GM12878 (cell line): ENCODE results near the gene XPC. TPM values are rescaled to one million over a fixed set of nuclear protein-coding genes. Genes with fewer than 3 reads are reported as not detected.

Experiments
- ATAC-seq: fragments of 200-7000 bp; cut with Tn5 transposase; 3 replicates; pipeline ENCODE4 v1.9.1; 2020; ENCODE audit warnings: mild to moderate bottlenecking, moderate library complexity
- BruUV-seq: library from RNA; stranded (reverse); fragments of 400-500 nt; replicated peaks from 2 replicates; lab custom pipeline; 2021; lab: Mats Ljungman, UMichigan
- CTCF ChIA-PET: fragments of 300-600 bp; sonication (Branson Sonifier 250); formaldehyde crosslinking; extraction: SDS; loops from one replicate; lab custom pipeline; 2021; ENCODE audit warnings: inconsistent platforms; lab: Yijun Ruan, JAX
- POLR2A ChIA-PET: fragments of 350-600 bp; formaldehyde crosslinking; extraction: SDS; loops from one replicate; lab custom pipeline; 2021; ENCODE audit warnings: inconsistent platforms; lab: Charles Lee
- RAD21 ChIA-PET: fragments of 300-600 bp; sonication (Branson Sonifier 250); formaldehyde crosslinking; loops from one replicate; lab custom pipeline; 2023; ENCODE audit warnings: antibody characterized with exemption; ENCODE audit not compliant: unreplicated experiment; lab: Charles Lee
- SMC1A ChIA-PET: fragments of 300-600 bp; sonication (Branson Sonifier 250); formaldehyde crosslinking; loops from one replicate; lab custom pipeline; 2023; ENCODE audit not compliant: unreplicated experiment, uncharacterized antibody; lab: Charles Lee
- DNase-seq: peaks from one replicate; pipeline ENCODE4 v3.0.0-alpha.2; 2011; ENCODE audit warnings: low read depth, low spot score
- FAIRE-seq: peaks from 3 replicates; lab custom pipeline; 2011; peaks lifted over from hg19 to GRCh38; lab: Jason Lieb, UNC
- H2AFZ ChIP-seq: 2 replicates; pipeline ENCODE4 v1.6.0; 2011; ENCODE audit warnings: low read depth, low read length, control low read depth; ENCODE audit not compliant: control insufficient read depth
- H3K27ac ChIP-seq: 2 replicates; pipeline ENCODE4 v1.5.1; 2011; ENCODE audit warnings: control low read depth; ENCODE audit not compliant: control insufficient read depth, insufficient read depth
- H3K27me3 ChIP-seq, 2 experiments: replicated peaks in 1 of 2; 2 replicates each; pipeline versions ENCODE4 v1.6.0 to v1.6.1; 2011; ENCODE audit warnings: low read length in 1 of 2; ENCODE audit not compliant: control insufficient read depth in 2 of 2, insufficient read depth in 2 of 2
- H3K36me3 ChIP-seq, 2 experiments: 2 replicates each; pipeline ENCODE4 v1.5.1; 2011; ENCODE audit warnings: low read length in 1 of 2; ENCODE audit not compliant: control insufficient read depth in 2 of 2, insufficient read depth in 2 of 2
- H3K4me1 ChIP-seq: 2 replicates; pipeline ENCODE4 v1.6.1; 2011; ENCODE audit warnings: mild to moderate bottlenecking, low read length, moderate library complexity, mixed read lengths; ENCODE audit not compliant: control insufficient read depth, insufficient read depth
- H3K4me2 ChIP-seq: 2 replicates; pipeline ENCODE4 v1.6.0; 2011; ENCODE audit warnings: control low read depth; ENCODE audit not compliant: control insufficient read depth, insufficient read depth
- H3K4me3 ChIP-seq: fragments of 200-600 bp; sonication (generic); 2 replicates; pipeline ENCODE4 v1.5.1; 2016
- H3K79me2 ChIP-seq: 2 replicates; pipeline ENCODE4 v1.6.0; 2011; ENCODE audit warnings: low read length; ENCODE audit not compliant: control insufficient read depth, insufficient read depth
- H3K9ac ChIP-seq: 2 replicates; pipeline ENCODE4 v1.8.0; 2011; ENCODE audit warnings: low read length, control low read depth, mixed read lengths; ENCODE audit not compliant: control insufficient read depth, insufficient read depth
- H3K9me3 ChIP-seq: replicated peaks from 3 replicates; pipeline ENCODE4 v1.5.1; 2011; ENCODE audit warnings: mild to moderate bottlenecking, low read length; ENCODE audit not compliant: control insufficient read depth, insufficient read depth
- H4K20me1 ChIP-seq: 2 replicates; pipeline ENCODE4 v1.6.0; 2011; ENCODE audit not compliant: control insufficient read depth, insufficient read depth
- ATF7 ChIP-seq: fragments of 450-650 bp; IDR thresholded peaks from 2 replicates; pipeline ENCODE4 v1.6.1; 2016; ENCODE audit warnings: low read depth, mild to moderate bottlenecking
- CEBPZ ChIP-seq: fragments of 150-350 bp; IDR thresholded peaks from 2 replicates; pipeline ENCODE4 v1.6.1; 2016; ENCODE audit warnings: low read depth, low read length
- EED ChIP-seq: sonication (generic); IDR thresholded peaks from 2 replicates; pipeline ENCODE4 v1.6.1; 2016; ENCODE audit warnings: antibody characterized with exemption, low read depth
- ESRRA ChIP-seq: IDR thresholded peaks from 2 replicates; pipeline ENCODE4 v1.6.1; 2012; ENCODE audit warnings: mild to moderate bottlenecking, low read length, improper control_type of control experiment
- MTA2 ChIP-seq: fragments of 450-650 bp; IDR thresholded peaks from 2 replicates; pipeline ENCODE4 v1.6.1; 2016; ENCODE audit warnings: low read depth, mild to moderate bottlenecking, moderate library complexity
- NBN ChIP-seq: fragments of 450-650 bp; IDR thresholded peaks from 2 replicates; pipeline ENCODE4 v1.6.1; 2016
- NFYA ChIP-seq: IDR thresholded peaks from 2 replicates; pipeline ENCODE4 v1.6.1; 2011; ENCODE audit warnings: low read depth, mild to moderate bottlenecking, low read length, improper control_type of control experiment, borderline replicate concordance
- NRF1 ChIP-seq: conservative IDR thresholded peaks from 2 replicates; pipeline ENCODE4 v1.6.1; 2011; ENCODE audit warnings: mild to moderate bottlenecking, low read depth, low read length, improper control_type of control experiment
- SMAD5 ChIP-seq: IDR thresholded peaks from 2 replicates; pipeline ENCODE4 v1.6.1; 2016; ENCODE audit warnings: antibody characterized with exemption, low read depth
- USF2 ChIP-seq: IDR thresholded peaks from 2 replicates; pipeline ENCODE4 v1.6.1; 2011; ENCODE audit warnings: low read depth, low read length, improper control_type of control experiment, borderline replicate concordance
- ZBED1 ChIP-seq: IDR thresholded peaks from 2 replicates; pipeline ENCODE4 v1.6.1; 2016; ENCODE audit warnings: borderline replicate concordance
- ZNF274 ChIP-seq: IDR thresholded peaks from one replicate; pipeline ENCODE4 v1.8.0; 2011; ENCODE audit not compliant: insufficient read length, insufficient read depth
- WGBS: methylation state at CpG from one replicate; pipeline ENCODE4 v1.1.6; 2016; ENCODE audit warnings: low lambda C conversion rate; ENCODE audit not compliant: insufficient replicate concordance, insufficient coverage; ENCODE audit errors: missing lambda C conversion rate; 5-methylcytosine and 5-hydroxymethylcytosine counted together
- in situ Hi-C: fragments of 300-500 bp; cut with MboI; formaldehyde crosslinking; loops from 9 replicates; pipeline ENCODE4 v1.14.3; 2018; ENCODE audit warnings: mixed read lengths
- intact Hi-C: fragments of 100-400 bp; cut with micrococcal nuclease; formaldehyde crosslinking; loops from one replicate; pipeline ENCODE4 v1.14.2; 2022; ENCODE audit not compliant: unreplicated experiment
- polyA plus RNA-seq, 11 experiments: library from polyadenylated mRNA; depleted of rRNA in 4 of 11; unstranded in 6 of 11; stranded (reverse) in 5 of 11; fragments of >200 nt; fragmentation: Nextera tagmentation in 4 of 11; fragmentation: Illumina TruSeq in 1 of 11; extraction: Ambion mirVana in 4 of 11; extraction: Trizol in 1 of 11; gene quantifications; 1 replicate in 1 of 11; 2 replicates in 10 of 11; pipeline versions ENCODE4 v1.2.1 to v1.2.3, GENCODE V29; 2011 to 2016; ENCODE audit warnings: inconsistent platforms in 2 of 11, missing spikeins in 2 of 11, low read depth in 1 of 11
- total RNA-seq, 4 experiments: library from RNA; depleted of rRNA in 3 of 4; stranded (reverse); fragments of >200 nt in 3 of 4; fragmentation: Illumina TruSeq in 1 of 4; extraction: Trizol in 1 of 4; gene quantifications; 2 replicates each; pipeline versions ENCODE4 v1.2.1 to v1.2.3, GENCODE V29; 2013 to 2021
- TF ChIP-seq, protein P1 (sequence below): fragments of 450-650 bp; IDR thresholded peaks from 2 replicates; pipeline ENCODE4 v1.6.1; 2016; ENCODE audit warnings: mild to moderate bottlenecking
- TF ChIP-seq, protein P2 (sequence below): IDR thresholded peaks from 2 replicates; pipeline ENCODE4 v1.6.1; 2011; ENCODE audit warnings: low read depth, mild to moderate bottlenecking, low read length, moderate library complexity, borderline replicate concordance; ENCODE audit errors: extremely low read depth
- TF ChIP-seq, protein P3 (sequence below): fragments of 450-650 bp; formaldehyde crosslinking; IDR thresholded peaks from 2 replicates; pipeline ENCODE4 v1.4.0; 2022; ENCODE audit warnings: mild to moderate bottlenecking, moderate library complexity

XPC gene
- total and polyA plus RNA-seq, 10 of the 15 experiments (the other 5 are each of a cell fraction or from before 2014, with no cell fraction given), result 4.0 to 48.3 (median 29.8) TPM

DNA sequence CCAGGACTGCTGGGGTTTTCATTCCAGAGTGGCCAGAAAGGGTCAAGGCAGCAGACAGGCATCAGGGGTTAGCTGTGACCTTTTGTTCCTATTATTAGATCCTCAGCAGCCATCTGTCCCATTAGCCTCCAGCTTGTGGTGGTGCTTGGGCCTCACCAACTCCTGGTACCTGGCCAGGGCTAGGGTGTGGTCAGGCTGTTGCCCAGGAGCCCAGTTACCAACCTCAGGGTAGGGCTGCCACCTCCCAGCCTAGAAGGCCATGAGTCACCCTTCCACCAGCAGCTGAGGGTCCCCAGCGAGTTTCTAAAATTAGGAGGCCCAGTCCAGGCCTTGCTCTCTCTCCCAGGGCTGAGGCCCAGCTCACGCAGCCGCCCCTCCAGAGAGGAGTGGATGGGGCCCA lies 41.4 kb downstream of the XPC start (continued):
- no peak for TF ChIP-seq USF2
- TF ChIP-seq ZBED1, result no peak
- no peak for TF ChIP-seq NRF1

- H2AFZ ChIP-seq, result no peak overlapping the region
- no peak overlapping the region for H3K27ac ChIP-seq
- peaks cover 16 to 29% of the 10 kb centered on the region in 2 experiments for H3K36me3 ChIP-seq
- no peaks in the 10 kb centered on the region for H3K27me3 ChIP-seq
- BruUV-seq, result no TSS peak
- no peak overlapping the region for H3K4me3 ChIP-seq
- H4K20me1 ChIP-seq, result no peaks in the 10 kb centered on the region
- H3K9me3 ChIP-seq, result no peaks in the 10 kb centered on the region
- no peak overlapping the region for H3K9ac ChIP-seq
- intact Hi-C loops, result no loop called here
- no peaks in the 10 kb centered on the region for H3K79me2 ChIP-seq
- ChIA-PET CTCF (no interaction called here), RAD21 (no interaction called here), POLR2A (no interaction called here), SMC1A (no interaction called here)
- H3K4me1 ChIP-seq, result no peaks in the 10 kb centered on the region
- in situ Hi-C loops, result no loop called here
- DNase-seq, result no peak
- H3K4me2 ChIP-seq, result no peak overlapping the region
- ATAC-seq, result no peak
- 92% methylated on average over 11 of the region's 11 CpGs for WGBS
- no peak for FAIRE-seq
- TF ChIP-seq, protein P1, sequence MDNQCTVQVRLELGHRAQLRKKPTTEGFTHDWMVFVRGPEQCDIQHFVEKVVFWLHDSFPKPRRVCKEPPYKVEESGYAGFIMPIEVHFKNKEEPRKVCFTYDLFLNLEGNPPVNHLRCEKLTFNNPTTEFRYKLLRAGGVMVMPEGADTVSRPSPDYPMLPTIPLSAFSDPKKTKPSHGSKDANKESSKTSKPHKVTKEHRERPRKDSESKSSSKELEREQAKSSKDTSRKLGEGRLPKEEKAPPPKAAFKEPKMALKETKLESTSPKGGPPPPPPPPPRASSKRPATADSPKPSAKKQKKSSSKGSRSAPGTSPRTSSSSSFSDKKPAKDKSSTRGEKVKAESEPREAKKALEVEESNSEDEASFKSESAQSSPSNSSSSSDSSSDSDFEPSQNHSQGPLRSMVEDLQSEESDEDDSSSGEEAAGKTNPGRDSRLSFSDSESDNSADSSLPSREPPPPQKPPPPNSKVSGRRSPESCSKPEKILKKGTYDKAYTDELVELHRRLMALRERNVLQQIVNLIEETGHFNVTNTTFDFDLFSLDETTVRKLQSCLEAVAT, result no peak
- TF ChIP-seq NFYA, result no peak
- TF ChIP-seq ZBED1, result no peak
- TF ChIP-seq ESRRA, result no peak
- no peak for TF ChIP-seq CEBPZ
- no peak for TF ChIP-seq EED
- TF ChIP-seq NBN, result no peak
- TF ChIP-seq, protein P2, sequence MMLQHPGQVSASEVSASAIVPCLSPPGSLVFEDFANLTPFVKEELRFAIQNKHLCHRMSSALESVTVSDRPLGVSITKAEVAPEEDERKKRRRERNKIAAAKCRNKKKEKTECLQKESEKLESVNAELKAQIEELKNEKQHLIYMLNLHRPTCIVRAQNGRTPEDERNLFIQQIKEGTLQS, result no peak
- TF ChIP-seq NRF1, result no peak
- no peak for TF ChIP-seq SMAD5
- no peak for TF ChIP-seq ZNF274
- TF ChIP-seq ATF7, result no peak
- TF ChIP-seq, protein P3, sequence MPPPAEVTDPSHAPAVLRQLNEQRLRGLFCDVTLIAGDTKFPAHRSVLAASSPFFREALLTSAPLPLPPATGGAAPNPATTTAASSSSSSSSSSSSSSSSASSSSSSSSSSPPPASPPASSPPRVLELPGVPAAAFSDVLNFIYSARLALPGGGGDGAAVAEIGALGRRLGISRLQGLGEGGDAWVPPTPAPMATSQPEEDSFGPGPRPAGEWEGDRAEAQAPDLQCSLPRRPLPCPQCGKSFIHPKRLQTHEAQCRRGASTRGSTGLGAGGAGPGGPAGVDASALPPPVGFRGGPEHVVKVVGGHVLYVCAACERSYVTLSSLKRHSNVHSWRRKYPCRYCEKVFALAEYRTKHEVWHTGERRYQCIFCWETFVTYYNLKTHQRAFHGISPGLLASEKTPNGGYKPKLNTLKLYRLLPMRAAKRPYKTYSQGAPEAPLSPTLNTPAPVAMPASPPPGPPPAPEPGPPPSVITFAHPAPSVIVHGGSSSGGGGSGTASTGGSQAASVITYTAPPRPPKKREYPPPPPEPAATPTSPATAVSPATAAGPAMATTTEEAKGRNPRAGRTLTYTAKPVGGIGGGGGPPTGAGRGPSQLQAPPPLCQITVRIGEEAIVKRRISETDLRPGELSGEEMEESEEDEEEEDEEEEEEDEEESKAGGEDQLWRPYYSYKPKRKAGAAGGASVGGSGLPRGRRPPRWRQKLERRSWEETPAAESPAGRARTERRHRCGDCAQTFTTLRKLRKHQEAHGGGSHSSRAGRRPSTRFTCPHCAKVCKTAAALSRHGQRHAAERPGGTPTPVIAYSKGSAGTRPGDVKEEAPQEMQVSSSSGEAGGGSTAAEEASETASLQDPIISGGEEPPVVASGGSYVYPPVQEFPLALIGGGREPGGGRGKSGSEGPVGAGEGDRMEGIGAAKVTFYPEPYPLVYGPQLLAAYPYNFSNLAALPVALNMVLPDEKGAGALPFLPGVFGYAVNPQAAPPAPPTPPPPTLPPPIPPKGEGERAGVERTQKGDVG, result no peak
- no peak for TF ChIP-seq MTA2
These were observed 42.8 kb downstream of the XPC start for GRCh38 chr3:14135581-14135980.
